GM19023 (cell line): Measurements from ENCODE around the gene TNPO2.

Source experiments
- ATAC-seq: cut with Tn5 transposase; IDR thresholded peaks from one replicate; pipeline ENCODE4 v1.9.1; 2021; ENCODE audit warnings: mild to moderate bottlenecking, moderate library complexity; ENCODE audit not compliant: unreplicated experiment

The TNPO2 gene

DNA sequence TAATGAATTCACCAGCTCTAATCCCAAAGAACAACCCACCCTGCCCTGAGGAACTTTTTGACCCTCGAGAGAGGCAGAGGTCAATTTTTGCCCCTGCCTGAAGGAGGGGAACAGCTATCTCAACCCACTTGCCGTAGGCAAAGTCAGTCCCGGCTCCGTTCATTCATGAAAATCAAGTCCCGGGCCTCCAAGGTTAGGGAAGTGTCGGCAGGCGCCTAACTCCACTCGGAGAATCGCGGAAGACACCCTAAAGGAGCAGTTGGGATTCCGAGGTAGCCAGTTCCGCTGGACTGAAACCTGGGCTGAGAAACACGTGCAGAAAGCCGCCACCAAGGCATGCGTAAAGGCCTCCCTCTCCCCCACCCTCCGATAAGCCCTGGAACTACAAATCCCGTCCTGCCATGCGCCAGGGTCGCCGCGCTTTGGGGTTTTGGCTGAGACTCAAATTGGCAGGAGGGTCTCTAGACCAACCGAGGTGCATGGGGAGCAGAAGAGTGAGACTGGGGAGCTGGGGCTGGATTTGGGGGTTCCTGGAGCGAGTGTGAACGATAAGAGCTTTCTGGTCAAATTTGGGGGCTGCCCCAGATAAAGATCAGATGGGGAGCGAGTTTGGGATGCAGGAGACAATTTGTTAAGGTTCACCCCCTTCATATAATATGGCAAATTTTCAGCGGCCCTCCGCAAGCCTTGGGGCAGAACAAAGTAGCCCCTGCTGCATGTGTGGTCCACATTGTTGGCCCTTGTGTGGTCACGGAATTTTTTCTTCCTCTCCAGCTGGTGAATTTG, at the start of gene TNPO2:
TNPO2 (minus strand) TSS at position 292 of the 786 bp plus-strand sequence. CDS start 2,955 bp downstream, outside the sequence.
- no peak for ATAC-seq

GRCh38 chr19:12772323-12772722, 48.6 kb upstream of the TNPO2 start:
- ATAC-seq = no peak

DNA sequence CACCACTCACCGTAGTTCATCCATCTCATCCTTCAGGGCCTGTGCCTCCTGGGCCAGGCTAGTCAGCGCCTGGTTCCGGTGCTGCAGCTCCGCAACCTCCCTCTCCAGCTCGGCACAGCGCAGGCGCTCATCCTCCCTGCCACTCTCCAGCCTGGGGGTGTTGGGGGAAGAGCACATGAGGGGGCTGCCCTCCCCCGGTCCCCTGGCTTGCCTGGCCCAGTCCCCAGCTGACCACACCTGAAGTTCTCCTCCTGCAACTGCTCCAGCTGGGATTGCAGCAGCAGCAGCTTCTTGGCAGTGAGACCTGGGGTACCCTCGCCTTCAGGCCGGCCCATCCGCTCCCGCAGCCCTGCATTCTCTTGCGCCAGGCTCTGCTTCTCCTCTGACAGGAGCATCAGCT, 47.2 kb upstream of the TNPO2 start:
- no peak for ATAC-seq

DNA sequence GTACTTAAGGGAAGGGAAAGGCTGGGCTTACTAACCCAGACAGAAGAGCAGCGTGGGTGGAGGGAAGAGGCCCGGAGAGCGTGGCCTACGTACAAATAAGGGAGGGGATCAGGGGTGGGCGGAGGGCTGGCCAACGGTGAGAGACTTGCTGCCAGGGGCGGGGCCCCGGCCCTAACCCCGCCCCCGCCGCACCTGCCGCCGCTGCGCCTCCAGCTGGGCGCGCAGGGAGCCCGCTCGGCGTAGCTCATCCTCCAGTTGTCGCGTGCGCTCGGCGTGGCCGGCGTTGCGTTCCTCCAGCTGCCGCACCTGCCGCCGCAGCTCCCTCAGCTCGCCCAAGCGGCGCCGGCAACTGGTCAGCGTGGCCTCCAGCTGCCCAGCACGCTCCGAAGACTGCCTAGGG, 46.0 kb upstream of the TNPO2 start:
- no peak for ATAC-seq

GRCh38 chr19:12767666-12768065, 43.9 kb upstream of the TNPO2 start:
- no peak for ATAC-seq

DNA sequence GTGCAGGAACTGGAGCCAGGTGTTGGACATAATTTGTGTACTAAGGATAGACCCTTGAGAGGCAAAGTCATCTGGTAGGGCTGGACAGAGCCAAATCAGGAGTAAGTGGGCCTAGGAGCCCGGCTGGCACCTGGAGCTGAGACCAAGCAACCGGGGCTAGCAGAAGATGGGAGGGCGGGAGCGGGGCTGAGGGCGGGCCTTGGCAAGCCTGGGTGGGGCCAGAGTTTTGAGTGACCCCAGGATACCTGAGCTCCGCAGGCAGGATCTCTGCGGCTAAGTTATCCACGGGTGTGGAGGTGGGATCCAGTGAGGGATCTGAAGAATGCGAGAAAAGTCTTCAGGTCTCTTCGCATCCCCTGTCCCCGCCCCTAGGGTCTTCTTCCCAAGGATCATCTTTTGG, 43.4 kb upstream of the TNPO2 start:
- ATAC-seq = no peak

DNA sequence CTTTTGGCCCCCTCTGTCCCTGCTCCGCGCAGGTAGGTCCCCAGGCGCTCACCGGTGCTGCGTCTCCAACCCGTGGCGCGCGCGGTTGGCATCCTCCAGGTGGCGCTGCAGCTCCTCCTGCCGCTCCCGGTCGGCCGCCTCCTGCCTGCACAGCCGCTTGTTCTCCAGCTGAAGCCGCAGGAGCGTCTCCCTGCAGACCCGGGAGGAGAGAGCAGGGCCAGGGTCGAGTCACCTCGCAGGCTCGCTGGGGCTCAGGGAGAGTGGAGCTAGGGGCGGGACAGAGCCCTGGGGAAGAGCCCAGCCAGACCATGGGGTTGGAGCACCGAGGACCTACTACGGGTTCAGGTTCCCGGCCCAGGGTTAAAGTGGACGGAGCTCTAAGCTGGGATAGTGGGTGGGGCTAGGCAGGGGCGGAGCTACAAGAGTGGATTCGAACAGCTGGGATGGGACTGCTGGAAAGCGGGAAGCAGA, 42.4 kb upstream of the TNPO2 start:
- ATAC-seq = no peak

- no peak for ATAC-seq
Observed at GRCh38 chr19:12764698-12765097, 41.0 kb upstream of the TNPO2 start.

DNA sequence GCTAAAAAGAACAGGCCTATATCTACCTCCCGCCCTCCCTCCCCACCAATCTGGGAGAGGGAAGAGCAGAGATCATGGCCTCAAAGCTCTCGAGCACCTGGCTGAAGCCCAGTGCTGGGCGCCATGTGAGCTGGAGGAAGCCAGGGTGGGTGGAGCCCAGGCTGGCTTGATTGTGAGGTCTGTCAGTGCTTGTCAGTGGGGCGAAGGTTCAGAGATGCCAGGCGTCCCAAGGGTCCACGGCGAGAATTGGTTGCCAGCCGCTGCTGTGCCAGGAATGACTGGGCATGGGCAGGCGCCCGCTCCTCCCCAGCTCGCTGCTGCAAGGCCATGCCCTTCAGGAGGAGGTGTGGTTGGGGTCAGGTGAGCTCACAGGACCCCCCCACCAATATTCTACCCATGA, 39.4 kb upstream of the TNPO2 start:
- no peak for ATAC-seq

GRCh38 chr19:12759686-12760085, 36.0 kb upstream of the TNPO2 start:
- ATAC-seq = no peak

- ATAC-seq = no peak
Observed at GRCh38 chr19:12757544-12758274, 34.0 kb upstream of the TNPO2 start.

GRCh38 chr19:12756150-12756883, 32.6 kb upstream of the TNPO2 start:
- no peak for ATAC-seq

- no peak for ATAC-seq
Observed at GRCh38 chr19:12754465-12755196, 30.9 kb upstream of the TNPO2 start.

DNA sequence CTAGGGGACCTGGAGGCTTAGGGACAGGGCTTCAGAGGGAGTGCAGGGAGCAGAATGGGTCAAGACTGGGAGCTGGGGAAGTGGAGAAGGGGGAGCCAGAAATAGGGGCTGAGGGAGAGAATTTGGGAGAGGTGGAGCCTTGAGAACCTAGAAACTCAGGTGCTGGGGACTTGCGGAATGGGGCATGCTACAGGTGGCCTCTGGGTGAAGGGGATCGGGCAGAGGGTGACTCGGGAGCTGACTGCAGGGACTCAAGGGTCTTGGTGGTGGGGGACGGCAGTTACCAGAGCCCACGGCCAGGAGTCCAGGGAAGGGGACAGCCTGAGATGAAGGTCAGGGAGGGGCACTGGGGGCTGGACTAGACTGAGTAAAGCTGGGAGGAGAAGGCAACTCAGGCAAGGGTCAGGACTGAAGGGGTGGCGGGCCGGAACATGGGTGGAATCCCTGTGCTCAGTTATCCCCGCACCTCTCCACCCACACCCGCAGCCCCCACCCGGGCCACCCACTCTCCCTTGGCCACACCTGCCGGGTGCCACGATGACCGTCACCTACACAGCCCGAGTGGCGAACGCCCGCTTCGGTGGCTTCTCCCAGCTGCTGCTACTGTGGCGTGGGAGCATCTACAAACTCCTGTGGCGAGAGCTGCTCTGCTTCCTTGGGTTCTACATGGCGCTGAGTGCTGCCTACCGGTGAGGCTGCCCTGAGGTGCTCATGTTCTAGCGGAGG, 28.5 kb upstream of the TNPO2 start:
- no peak for ATAC-seq

GRCh38 chr19:12751635-12752034, 27.9 kb upstream of the TNPO2 start, which contains the start of gene BEST2:
BEST2 (plus strand) TSS chr19:12751791; CDS start chr19:12752593, 802 bp downstream.
- no peak for ATAC-seq

DNA sequence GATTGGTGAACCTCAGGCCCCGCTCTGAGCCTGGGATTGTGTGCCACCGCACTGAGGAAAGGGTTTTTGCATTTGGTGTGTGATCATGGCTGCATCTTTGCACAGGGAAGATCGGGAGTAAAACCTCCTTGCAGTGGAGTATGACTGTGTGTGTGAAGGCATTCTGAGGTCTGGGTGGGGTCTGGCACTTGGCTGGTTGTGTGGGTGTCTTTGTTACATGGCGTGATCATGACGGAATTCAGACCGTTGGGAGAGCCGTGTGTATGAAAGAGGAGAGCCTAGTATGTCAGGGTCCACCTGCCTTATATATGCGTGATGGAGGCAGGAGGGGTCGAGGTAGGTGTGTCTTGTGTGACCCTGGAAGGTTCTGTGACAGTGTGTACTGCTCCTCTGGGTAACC, 27.1 kb upstream of the TNPO2 start:
- ATAC-seq = no peak

DNA sequence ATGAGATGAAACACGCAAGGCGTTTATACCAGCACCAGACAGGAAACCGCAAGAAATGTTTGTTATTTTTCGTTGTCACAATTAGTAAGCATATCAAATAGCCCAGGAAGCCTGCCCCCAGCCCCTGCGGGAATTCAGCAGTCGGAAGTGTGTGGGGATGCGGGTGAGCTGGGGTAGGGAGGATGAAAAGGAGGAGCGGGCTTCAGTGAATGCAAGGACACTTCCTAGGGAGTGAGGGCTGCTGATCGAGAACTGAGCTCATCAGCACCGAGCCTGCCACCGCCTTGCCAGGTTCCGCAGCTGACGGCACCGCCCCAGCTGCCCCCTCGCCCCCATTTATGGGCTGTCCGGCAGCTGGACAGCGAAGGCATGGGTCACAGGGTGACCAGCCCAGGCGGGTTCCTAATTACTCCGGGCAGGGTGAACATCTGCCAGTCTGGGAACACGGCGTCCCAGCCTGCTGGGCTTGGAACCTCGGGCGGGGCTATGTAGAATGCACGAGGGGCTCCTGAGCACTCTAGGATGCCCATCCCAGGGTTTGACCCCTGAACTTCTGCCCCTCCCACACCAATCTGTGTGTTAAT, 26.3 kb upstream of the TNPO2 start:
- ATAC-seq = no peak

- no peak for ATAC-seq
Observed at GRCh38 chr19:12748489-12748888, 24.8 kb upstream of the TNPO2 start.

DNA sequence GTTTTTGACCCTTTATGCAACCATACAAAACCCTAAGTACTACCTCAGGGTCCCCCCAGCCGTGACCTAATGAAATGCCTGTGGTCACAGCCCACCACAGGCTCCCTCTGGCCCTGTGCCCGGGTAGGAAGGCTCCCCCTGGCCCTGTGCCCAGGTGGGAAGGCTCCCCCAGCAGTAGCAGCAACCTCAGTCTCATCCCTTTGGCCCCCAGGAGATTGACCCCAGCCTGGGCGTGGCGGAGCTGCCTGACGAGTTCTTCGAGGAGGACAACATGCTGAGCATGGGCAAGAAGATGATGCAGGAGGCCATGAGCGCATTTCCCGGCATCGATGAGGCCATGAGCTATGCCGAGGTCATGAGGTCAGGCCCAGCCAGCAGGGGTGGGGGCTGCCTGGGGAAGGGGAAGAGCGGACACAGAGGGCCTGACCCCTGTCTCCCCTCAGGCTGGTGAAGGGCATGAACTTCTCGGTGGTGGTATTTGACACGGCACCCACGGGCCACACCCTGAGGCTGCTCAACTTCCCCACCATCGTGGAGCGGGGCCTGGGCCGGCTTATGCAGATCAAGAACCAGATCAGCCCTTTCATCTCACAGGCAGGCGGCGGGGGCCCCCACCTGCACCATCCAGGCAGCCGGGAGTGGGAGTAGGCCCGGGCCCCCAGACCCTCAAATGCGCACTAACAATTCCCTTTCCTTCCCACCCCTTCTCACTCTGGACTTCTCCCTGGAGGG, 21.6 kb upstream of the TNPO2 start:
- no peak for ATAC-seq
